ENCODE data around the gene UMODL1.

- TF ChIP-seq POLR2AphosphoS5 (IDR thresholded peaks at IDR 0.05; ENCODE audit: borderline replicate concordance, low read depth, low read length) = no peak
- TF ChIP-seq FOXP2 (optimal IDR thresholded peaks at IDR 0.05; ENCODE audit: control extremely low read depth, extremely low read length, insufficient read depth) = no peak
Measured at GRCh38 chr21:42106425-42106824, 35.3 kb downstream of the UMODL1 start.
